Heart left ventricle (tissue), 13 donors: ENCODE results near the gene AMACR.

ENCODE experiments used
- CTCF ChIP-seq, 12 donors: fragments of 200-600 bp; sonication (generic) in 4 of 12; IDR thresholded peaks; one replicate each; pipeline versions ENCODE4 v1.5.0 to v1.8.0; 2018 to 2022; ENCODE audit warnings: antibody characterized with exemption in 12 of 12, mild to moderate bottlenecking in 5 of 12
- POLR2A ChIP-seq, 2 donors: fragments of 450-650 bp; IDR thresholded peaks; one replicate each; pipeline ENCODE4 v1.6.1; 2017; ENCODE audit warnings: antibody characterized with exemption in 2 of 2, mild to moderate bottlenecking in 2 of 2, moderate library complexity in 2 of 2
- donor health status: ischemic (EF 13 %, LVEDD 7.1; RV severe dilation, severe dysfunction).
- donor health status: DM: no; HTN: yes; CAD: no.
- donor health status: DM: no; HTN: no; CAD: no.
- donor health status: ischemic (EF 25% LVEDD 6.9; RV normal size, moderate dysfunction).
- donor health status: ischemic (EF 25% LVEDD 5.7; RV mildly dilated, moderate dysfunction).
- donor health status: ischemic (EF 35%, LVEDD 5.7; RV mildly dilated, moderate dysfunction).
- donor health status: nonischemic (EF 11% LVEDD 7.7; RV severe dilation, severe dysfunction).
- donor health status: DM: yes; HTN: yes; CAD: no.
- donor health status: PGD.
- donor health status: ischemic (EF 29% LVEDD 5.4; RV normal size, mild dysfunction).
- donor health status: nonischemic (EF 23%, LVEDD 6.1; RV moderate dilation, normal function).

GRCh38 chr5:34002629-34003328, 5.1 kb downstream of the AMACR start:
- TF ChIP-seq CTCF (IDR thresholded peaks at IDR 0.05) (no peak), POLR2A (IDR thresholded peaks at IDR 0.05) (no peak)
